ENCODE data around the gene DNAJB8. TPM values are rescaled to one million over a fixed set of nuclear protein-coding genes. Genes with fewer than 3 reads are reported as not detected.

The DNAJB8 gene
- total and polyA plus RNA-seq, 9 of the 15 experiments (the other 6 are each of a cell fraction or from before 2014, with no cell fraction given), result not detected

GRCh38 chr3:128488991-128489673 is 22.4 kb upstream of the DNAJB8 start (continued):
- TF ChIP-seq NCOR1 (IDR thresholded peaks at IDR 0.05), result 0 out of 2 replicates have a peak, but pooled peaks have one; percentile 20
- TF ChIP-seq, protein P1, sequence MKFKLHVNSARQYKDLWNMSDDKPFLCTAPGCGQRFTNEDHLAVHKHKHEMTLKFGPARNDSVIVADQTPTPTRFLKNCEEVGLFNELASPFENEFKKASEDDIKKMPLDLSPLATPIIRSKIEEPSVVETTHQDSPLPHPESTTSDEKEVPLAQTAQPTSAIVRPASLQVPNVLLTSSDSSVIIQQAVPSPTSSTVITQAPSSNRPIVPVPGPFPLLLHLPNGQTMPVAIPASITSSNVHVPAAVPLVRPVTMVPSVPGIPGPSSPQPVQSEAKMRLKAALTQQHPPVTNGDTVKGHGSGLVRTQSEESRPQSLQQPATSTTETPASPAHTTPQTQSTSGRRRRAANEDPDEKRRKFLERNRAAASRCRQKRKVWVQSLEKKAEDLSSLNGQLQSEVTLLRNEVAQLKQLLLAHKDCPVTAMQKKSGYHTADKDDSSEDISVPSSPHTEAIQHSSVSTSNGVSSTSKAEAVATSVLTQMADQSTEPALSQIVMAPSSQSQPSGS (CRISPR knock-in tag; IDR thresholded peaks at IDR 0.05), result peak; percentile 46; the same call in 1 of the 2 replicates
- peak; percentile 72 for TF ChIP-seq ZFX (CRISPR knock-in tag; IDR thresholded peaks at IDR 0.05)
- TF ChIP-seq ZBTB7A (IDR thresholded peaks at IDR 0.05; ENCODE audit: borderline replicate concordance, control insufficient read depth, low read depth, low read length), result peak; percentile 97; the same call in 1 of the 2 replicates
- TF ChIP-seq L3MBTL2 (IDR thresholded peaks at IDR 0.05), result no peak
- TF ChIP-seq XRCC5 (IDR thresholded peaks at IDR 0.05; ENCODE audit: low read depth, low read length), result no peak
- TF ChIP-seq CREB1 (IDR thresholded peaks at IDR 0.05), result no peak
- TF ChIP-seq CREB1 (CRISPR knock-in tag; IDR thresholded peaks at IDR 0.05), result peak; percentile 64; the same call in 1 of the 2 replicates

- Histone ChIP-seq H3K27me3 (ENCODE audit: control insufficient read depth in 2 of 2, insufficient read depth in 2 of 2, low read length in 2 of 2) (no peaks in the 10 kb centered on the region), H3K4me2 (ENCODE audit: insufficient read depth, low read length) (peak overlapping the region; percentile 92), H3K4me1 (replicated peaks in 1 of 2; ENCODE audit: control insufficient read depth in 2 of 2, insufficient read depth in 2 of 2, low read length in 2 of 2) (peaks cover 7 to 75% of the 10 kb centered on the region in 2 experiments; a peak in 4 of 5 replicates), H3K27ac (ENCODE audit: extremely low read depth, low read depth, low read length) (peak overlapping the region; percentile 98), H3K9ac (ENCODE audit: insufficient read depth in 1 of 2, low read depth in 2 of 2, low read length in 2 of 2) (peak overlapping the region; percentile 98), H3K9me3 (replicated peaks; ENCODE audit: control insufficient read depth, insufficient read depth, low read depth, low read length) (no peaks in the 10 kb centered on the region), H3K79me2 (ENCODE audit: control insufficient read depth, insufficient read depth, low read length) (peaks cover 100% of the 10 kb centered on the region), H4K20me1 (replicated peaks; ENCODE audit: control insufficient read depth, insufficient read depth, low read length) (peaks cover 18% of the 10 kb centered on the region), H3K9me1 (ENCODE audit: control insufficient read depth, insufficient read depth, low read length) (no peaks in the 10 kb centered on the region), H3K36me3 (ENCODE audit: control insufficient read depth, insufficient read depth, low read length) (peaks cover 73% of the 10 kb centered on the region), H2AFZ (ENCODE audit: low read depth, low read length) (peak overlapping the region; percentile 65; the same call in 1 of the 2 replicates), H3K4me3 (peak overlapping the region; percentile 98)
- intact Hi-C loops (cut with micrococcal nuclease) (loop anchor here (2.0 to 5.0 kb wide), 2 partner anchors 59 to 78 kb away; no protein-coding TSS in a partner anchor), in situ Hi-C loops (cut with MboI) (no loop called here)
- no TSS peak for BruUV-seq (replicated peaks)
- FAIRE-seq (no peak), ATAC-seq (peak; percentile 3), DNase-seq (ENCODE audit: extremely low read depth in 1 of 4, low spot score in 3 of 4) (peak in 2 of 4 experiments; percentile 27 to 68)
- 3% methylated on average over 13 of the region's 21 CpGs for WGBS (ENCODE audit: insufficient coverage, low coverage, missing lambda C conversion rate)
- ChIA-PET CTCF (ENCODE audit: low intra/inter-chr PET ratio) (interaction anchor here (0.7 kb wide), 1 partner anchor 118 kb away, joined by 3 read pairs; no protein-coding TSS in a partner anchor), POLR2A (interaction anchor here (0.5 to 1.7 kb wide), 6 partner anchors 11 to 79 kb away, joined by 3 to 8 read pairs (median 4); no protein-coding TSS in a partner anchor)
- TF ChIP-seq BRF1 (IDR thresholded peaks at IDR 0.05; ENCODE audit: borderline replicate concordance, extremely low read depth, insufficient read length), result no peak
- TF ChIP-seq CEBPG (CRISPR knock-in tag; IDR thresholded peaks at IDR 0.05), result no peak
- no peak for TF ChIP-seq CEBPG (tag; conservative IDR thresholded peaks at IDR 0.05 in 1 of 2, IDR thresholded peaks at IDR 0.05 in 1 of 2)
- TF ChIP-seq CBFA2T3 (IDR thresholded peaks at IDR 0.05), result no peak
- TF ChIP-seq ELK3 (CRISPR knock-in tag; IDR thresholded peaks at IDR 0.05), result no peak
- TF ChIP-seq MTF1 (CRISPR knock-in tag; IDR thresholded peaks at IDR 0.05; ENCODE audit: borderline replicate concordance), result peak; percentile 90
- TF ChIP-seq, protein P2, sequence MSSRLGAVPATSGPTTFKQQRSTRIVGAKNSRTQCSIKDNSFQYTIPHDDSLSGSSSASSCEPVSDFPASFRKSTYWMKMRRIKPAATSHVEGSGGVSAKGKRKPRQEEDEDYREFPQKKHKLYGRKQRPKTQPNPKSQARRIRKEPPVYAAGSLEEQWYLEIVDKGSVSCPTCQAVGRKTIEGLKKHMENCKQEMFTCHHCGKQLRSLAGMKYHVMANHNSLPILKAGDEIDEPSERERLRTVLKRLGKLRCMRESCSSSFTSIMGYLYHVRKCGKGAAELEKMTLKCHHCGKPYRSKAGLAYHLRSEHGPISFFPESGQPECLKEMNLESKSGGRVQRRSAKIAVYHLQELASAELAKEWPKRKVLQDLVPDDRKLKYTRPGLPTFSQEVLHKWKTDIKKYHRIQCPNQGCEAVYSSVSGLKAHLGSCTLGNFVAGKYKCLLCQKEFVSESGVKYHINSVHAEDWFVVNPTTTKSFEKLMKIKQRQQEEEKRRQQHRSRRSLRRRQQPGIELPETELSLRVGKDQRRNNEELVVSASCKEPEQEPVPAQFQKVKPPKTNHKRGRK (tag; IDR thresholded peaks at IDR 0.05), result no peak
- peak; percentile 57; the same call in 1 of the 2 replicates for TF ChIP-seq NFRKB (IDR thresholded peaks at IDR 0.05; ENCODE audit: low read depth)
- TF ChIP-seq PCBP1 (IDR thresholded peaks at IDR 0.05; ENCODE audit: low read depth, low read length, poor library complexity, severe bottlenecking), result peak; percentile 4
Measured at GRCh38 chr3:128488636-128488990, 21.9 kb upstream of the DNAJB8 start.

Data from K562 (cell line).